HG03025 (cell line): Measurements from ENCODE around the gene RBL2.
"Not testable (repeated sequence)": the region's sequence is repeated elsewhere in the genome, so short reads cannot be mapped to it uniquely, and the experiment has no call there.

ENCODE experiments used
- ATAC-seq: cut with Tn5 transposase; IDR thresholded peaks from one replicate; pipeline ENCODE4 v1.9.1; 2021; ENCODE audit warnings: mild to moderate bottlenecking, moderate library complexity; ENCODE audit not compliant: unreplicated experiment, low FRiP score

Gene RBL2

GRCh38 chr16:53530046-53530445 is 95.8 kb downstream of the RBL2 start:
- ATAC-seq: no peak

GRCh38 chr16:53530741-53531140 is 96.5 kb downstream of the RBL2 start:
- ATAC-seq: no peak

GRCh38 chr16:53534206-53534605 is 99.9 kb downstream of the RBL2 start:
- ATAC-seq: no peak

GRCh38 chr16:53537626-53538025 is 103.4 kb downstream of the RBL2 start:
- no peak for ATAC-seq

- ATAC-seq: not testable (repeated sequence)
These were observed 105.1 kb downstream of the RBL2 start for GRCh38 chr16:53539346-53539745.

- not testable (repeated sequence) for ATAC-seq
These were observed 105.8 kb downstream of the RBL2 start for GRCh38 chr16:53539759-53540718.
